GM12872 (cell line): ENCODE data around the gene FAM9C.

Source experiments
- TF ChIP-seq, protein P1 (sequence below): IDR thresholded peaks from 3 replicates; pipeline ENCODE4 v1.5.1; 2011; ENCODE audit warnings: low read depth, mild to moderate bottlenecking, low read length, moderate library complexity; ENCODE audit not compliant: insufficient read depth

FAM9C gene

DNA sequence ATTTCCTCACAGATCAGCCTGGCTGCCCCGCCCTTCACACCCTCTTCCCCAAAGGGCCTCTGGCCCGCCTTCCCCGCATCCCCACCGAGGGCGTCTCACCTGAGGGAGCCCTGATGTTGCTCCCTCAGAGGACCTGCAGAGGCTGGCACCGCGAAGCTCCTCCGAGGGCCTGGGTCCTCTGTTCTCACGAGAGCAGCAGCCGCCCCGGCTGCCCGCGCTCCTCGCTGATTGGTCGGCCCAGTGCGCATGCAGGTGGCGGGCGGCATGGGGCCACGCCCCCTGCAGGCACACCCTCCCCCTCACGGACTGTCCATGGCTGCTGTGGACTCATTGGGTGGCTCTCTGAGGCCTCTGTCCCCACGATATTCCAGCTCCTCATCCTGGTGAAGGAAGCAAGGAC lies at the start of gene FAM9C:
Gene FAM9C, minus strand, starts transcription at position 180 of the 400 bp plus-strand sequence. CDS start 831 bp downstream, outside the sequence.
- TF ChIP-seq, protein P1, sequence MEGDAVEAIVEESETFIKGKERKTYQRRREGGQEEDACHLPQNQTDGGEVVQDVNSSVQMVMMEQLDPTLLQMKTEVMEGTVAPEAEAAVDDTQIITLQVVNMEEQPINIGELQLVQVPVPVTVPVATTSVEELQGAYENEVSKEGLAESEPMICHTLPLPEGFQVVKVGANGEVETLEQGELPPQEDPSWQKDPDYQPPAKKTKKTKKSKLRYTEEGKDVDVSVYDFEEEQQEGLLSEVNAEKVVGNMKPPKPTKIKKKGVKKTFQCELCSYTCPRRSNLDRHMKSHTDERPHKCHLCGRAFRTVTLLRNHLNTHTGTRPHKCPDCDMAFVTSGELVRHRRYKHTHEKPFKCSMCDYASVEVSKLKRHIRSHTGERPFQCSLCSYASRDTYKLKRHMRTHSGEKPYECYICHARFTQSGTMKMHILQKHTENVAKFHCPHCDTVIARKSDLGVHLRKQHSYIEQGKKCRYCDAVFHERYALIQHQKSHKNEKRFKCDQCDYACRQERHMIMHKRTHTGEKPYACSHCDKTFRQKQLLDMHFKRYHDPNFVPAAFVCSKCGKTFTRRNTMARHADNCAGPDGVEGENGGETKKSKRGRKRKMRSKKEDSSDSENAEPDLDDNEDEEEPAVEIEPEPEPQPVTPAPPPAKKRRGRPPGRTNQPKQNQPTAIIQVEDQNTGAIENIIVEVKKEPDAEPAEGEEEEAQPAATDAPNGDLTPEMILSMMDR: no peak

DNA sequence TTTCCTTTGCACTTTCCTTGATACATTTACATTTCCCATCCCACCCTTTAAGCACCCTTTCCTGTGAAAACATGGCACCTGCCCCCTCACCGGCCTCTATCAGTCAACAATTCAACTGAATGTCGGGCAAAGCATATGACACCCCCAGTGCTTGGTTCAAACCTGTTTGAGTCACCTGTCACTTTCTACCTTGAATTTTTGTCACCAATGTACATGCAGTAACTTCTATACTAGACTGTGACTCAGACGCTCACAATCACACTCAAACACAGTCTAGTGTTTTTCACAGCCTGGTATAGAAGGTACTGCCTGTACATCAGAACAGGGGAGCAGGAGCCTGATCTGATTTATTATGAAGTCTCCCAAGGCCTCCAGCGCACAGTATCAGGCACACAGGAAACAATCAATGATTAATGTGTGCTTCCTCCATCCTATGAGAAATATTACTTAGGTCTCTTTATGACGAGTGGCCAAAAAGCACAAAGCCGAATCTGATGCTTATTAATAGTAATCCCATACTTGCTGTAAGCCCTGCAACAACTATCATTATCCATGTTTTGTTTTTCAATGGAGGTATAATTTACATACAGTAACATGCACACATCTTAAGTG lies 49.2 kb upstream of the FAM9C start:
- TF ChIP-seq, protein P1: no peak

DNA sequence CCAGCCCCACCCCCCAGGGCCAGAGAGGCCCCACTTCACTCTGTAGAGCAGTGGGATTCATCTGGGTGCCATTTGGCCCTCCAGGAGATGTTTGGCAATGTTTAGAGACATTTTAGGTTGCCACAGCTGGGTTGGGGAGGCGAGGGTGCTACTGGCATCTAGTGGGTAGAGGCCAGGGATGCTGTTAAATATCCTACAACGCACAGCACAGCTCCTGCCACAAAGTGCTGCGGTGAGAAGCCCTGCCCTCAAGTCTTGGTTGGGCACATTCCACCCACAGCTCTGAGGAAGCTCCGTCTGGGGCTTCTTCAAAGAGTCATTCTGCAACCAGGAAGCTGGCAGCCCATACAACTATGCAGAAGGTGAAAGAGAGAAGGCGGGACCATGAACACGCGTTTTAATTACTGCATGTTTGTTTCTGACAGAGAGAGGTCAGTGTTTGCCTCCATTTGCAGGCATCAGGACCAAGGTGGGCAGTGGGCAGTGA lies 48.1 kb upstream of the FAM9C start:
- TF ChIP-seq, protein P1: peak; percentile 25; the same call in 1 of the 3 replicates

DNA sequence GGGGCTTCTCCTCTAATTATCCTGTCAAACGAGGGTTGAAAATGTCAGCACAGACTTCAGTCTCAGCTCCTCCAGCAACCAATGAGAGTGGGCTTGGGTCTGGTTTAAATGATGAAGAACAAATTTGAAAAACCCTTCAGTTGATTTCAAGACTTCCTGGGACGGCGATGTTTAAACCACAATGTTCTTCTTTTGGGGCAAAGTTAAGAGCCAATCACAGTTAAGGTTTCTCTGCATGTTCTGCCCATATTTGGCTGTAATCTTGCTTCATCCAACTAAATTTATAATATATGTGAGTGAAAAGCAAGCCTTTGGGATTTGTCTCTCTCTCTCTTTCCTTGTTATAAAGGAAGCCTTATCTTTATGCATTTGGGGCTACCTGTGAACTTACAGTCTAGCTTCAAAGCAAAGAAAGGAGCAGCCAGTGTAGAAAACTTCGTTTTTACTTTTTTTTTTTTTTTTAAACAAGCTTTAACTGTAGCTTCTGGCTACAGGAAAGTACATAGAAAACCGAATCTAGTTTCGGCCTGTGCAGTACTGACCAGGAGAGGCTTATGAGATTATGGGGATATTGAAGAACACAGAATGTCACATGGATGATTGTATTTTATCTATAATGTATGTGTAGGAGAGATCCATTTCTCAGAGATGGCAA lies 46.8 kb upstream of the FAM9C start:
- TF ChIP-seq, protein P1: no peak

DNA sequence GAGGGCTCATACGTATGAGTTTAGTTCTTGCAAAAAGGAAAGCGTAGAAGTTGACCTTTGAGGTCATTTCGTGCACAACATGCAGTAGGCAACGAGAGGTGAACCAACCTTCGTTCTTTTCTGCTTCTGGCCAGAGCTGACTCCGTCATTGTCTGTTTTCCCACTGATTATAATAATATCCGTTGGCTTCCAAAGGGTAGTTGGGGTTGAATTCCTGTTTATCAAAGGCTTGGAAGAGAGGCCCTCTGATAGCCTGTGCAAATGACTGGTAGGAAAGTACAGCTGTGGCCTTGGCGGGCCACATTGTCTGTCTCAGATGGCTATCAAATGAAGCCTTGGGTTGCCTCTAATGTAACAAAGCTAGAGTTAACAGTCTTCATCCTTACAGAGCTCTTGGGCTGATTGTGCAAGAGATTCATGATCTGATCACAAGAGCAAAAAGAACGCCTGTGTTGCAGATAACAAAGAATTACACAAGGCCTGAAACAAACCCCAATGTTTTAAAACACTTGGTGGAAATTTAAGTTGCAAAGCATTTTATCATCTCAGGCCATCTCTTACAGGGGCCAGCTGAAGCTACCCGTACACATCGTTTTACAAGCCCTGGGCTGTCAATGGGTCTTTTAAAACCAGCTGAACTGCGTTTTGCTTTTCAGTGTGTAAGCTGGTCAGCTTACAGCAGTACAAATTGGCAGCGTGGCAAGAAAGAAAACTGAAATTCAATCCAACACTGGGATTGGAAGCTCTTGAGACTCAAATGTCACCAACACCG lies 46.1 kb upstream of the FAM9C start:
- TF ChIP-seq, protein P1: no peak

DNA sequence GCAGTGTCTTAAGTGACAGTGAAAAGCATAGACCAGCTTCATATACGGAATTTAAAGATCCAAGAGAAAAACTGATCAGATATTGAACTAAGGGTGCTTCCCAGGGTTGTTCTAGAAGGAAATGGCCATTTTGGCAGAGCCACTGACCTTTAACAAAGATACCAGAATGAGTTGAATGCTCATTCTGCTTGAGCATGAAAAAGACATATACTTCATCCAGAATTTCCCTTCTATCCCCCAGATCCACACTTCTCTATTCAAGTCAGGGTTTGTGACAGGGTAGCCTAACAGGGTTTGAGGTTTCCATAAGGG lies 45.6 kb upstream of the FAM9C start:
- TF ChIP-seq, protein P1: no peak

DNA sequence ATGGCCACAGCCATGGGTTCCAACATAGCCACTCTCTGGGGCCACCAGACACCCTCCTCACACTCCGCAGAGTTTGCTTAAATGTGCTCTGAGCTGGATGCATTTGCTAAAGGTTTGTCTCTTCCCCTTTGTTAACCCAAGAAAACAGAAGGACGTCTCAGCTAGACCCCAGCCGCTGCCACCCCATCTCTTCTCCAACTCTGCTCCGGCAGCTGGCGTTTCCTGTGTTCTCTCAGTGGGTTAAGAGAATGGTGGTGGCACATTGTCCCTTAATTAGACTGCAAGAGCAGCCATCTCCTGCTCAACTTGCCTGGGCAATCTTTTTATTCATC lies 43.7 kb upstream of the FAM9C start:
- TF ChIP-seq, protein P1: no peak
